CD4-positive, alpha-beta T cell (primary cell): ENCODE measurements around the gene IGLON5. TPM values are rescaled to one million over a fixed set of nuclear protein-coding genes. Genes with fewer than 3 reads are reported as not detected.
A peak's percentile ranks its signal among the peaks of the same experiment; 100 is the strongest.

ENCODE experiments used
- ATAC-seq: fragments of 200-7000 bp; cut with Tn5 transposase; one replicate; pipeline ENCODE4 v1.10.0; 2022; ENCODE audit warnings: mild to moderate bottlenecking; ENCODE audit not compliant: poor library complexity
- CTCF ChIA-PET: fragments of 350-600 bp; sonication (Branson Sonifier 250); formaldehyde crosslinking; loops from one replicate; lab custom pipeline; 2021; ENCODE audit warnings: antibody characterized with exemption, inconsistent platforms; lab: Charles Lee
- POLR2A ChIA-PET: fragments of 350-600 bp; sonication (Branson Sonifier 250); formaldehyde crosslinking; loops from one replicate; lab custom pipeline; 2021; ENCODE audit warnings: antibody characterized with exemption, inconsistent platforms; lab: Charles Lee
- DNase-seq, 14 experiments: peaks; one replicate each; pipeline ENCODE4 v3.0.0-alpha.2; 2013 to 2020; ENCODE audit warnings: mixed read lengths in 2 of 14
- H3K27ac ChIP-seq, 2 donors: one replicate each; pipeline versions ENCODE4 v1.5.1 to v1.7.0; 2013; ENCODE audit warnings: low read length in 2 of 2, low read depth in 1 of 2, mild to moderate bottlenecking in 1 of 2
- H3K27me3 ChIP-seq, 2 experiments: 1 replicate in 1 of 2; 2 replicates in 1 of 2; pipeline versions ENCODE4 v1.6.1 to v1.7.0; 2013; ENCODE audit warnings: low read length in 2 of 2, control low read depth in 1 of 2, mild to moderate bottlenecking in 1 of 2, moderate library complexity in 1 of 2; ENCODE audit not compliant: insufficient read depth in 2 of 2, control insufficient read depth in 1 of 2
- H3K36me3 ChIP-seq: one replicate; pipeline ENCODE4 v1.6.1; 2013; ENCODE audit warnings: low read length, control low read depth; ENCODE audit not compliant: insufficient read depth
- H3K4me1 ChIP-seq: one replicate; pipeline ENCODE4 v1.6.1; 2013; ENCODE audit warnings: low read length, control low read depth; ENCODE audit not compliant: insufficient read depth
- H3K4me3 ChIP-seq: one replicate; pipeline ENCODE4 v1.5.1; 2013; ENCODE audit warnings: mild to moderate bottlenecking, low read length, moderate library complexity
- H3K9me3 ChIP-seq, 2 experiments: 1 replicate in 1 of 2; 2 replicates in 1 of 2; pipeline versions ENCODE4 v1.6.1 to v1.7.0; 2013; ENCODE audit warnings: low read length in 2 of 2, mild to moderate bottlenecking in 2 of 2, control low read depth in 1 of 2, moderate library complexity in 1 of 2; ENCODE audit not compliant: control insufficient read depth in 1 of 2, insufficient read depth in 1 of 2
- H3K27ac Mint-ChIP-seq: one replicate; pipeline ENCODE4 v1.8.0; 2020; ENCODE audit warnings: mixed read lengths
- H3K27me3 Mint-ChIP-seq: one replicate; pipeline ENCODE4 v1.8.0; 2021; ENCODE audit warnings: mixed read lengths
- H3K36me3 Mint-ChIP-seq: one replicate; pipeline ENCODE4 v1.8.0; 2021; ENCODE audit warnings: low read depth, mixed read lengths
- H3K4me1 Mint-ChIP-seq: one replicate; pipeline ENCODE4 v1.8.0; 2021; ENCODE audit warnings: low read depth, mixed read lengths
- H3K4me3 Mint-ChIP-seq: one replicate; pipeline ENCODE4 v1.8.0; 2020; ENCODE audit warnings: mild to moderate bottlenecking, mixed read lengths
- H3K9me3 Mint-ChIP-seq: one replicate; pipeline ENCODE4 v1.8.0; 2020; ENCODE audit warnings: mixed read lengths
- CTCF ChIP-seq: fragments of 200-600 bp; IDR thresholded peaks from one replicate; pipeline ENCODE4 v1.8.0; 2022; ENCODE audit warnings: antibody characterized with exemption, mild to moderate bottlenecking
- intact Hi-C, 2 experiments: fragments of 100-400 bp; cut with DNase I in 1 of 2; cut with micrococcal nuclease in 1 of 2; formaldehyde crosslinking; loops; one replicate each; pipeline versions ENCODE4 v1.15.1 to v1.9.0; 2023 to 2025; cut with DNase I, micrococcal nuclease
- total RNA-seq, 174 experiments: library from RNA in 2 of 174; stranded (reverse) in 2 of 174; gene quantifications; one replicate each; pipeline ENCODE4 v1.2.3 and lab custom pipeline; 2021 to 2026

The IGLON5 gene
- total RNA-seq, 2 experiments from 2014 or later = not detected

- Mint-ChIP-seq H3K4me1 (peaks cover 23% of the 10 kb centered on the region), H3K9me3 (no peaks in the 10 kb centered on the region), H3K27me3 (no peaks in the 10 kb centered on the region), H3K4me3 (peak overlapping the region; percentile 80), H3K36me3 (peaks cover 4% of the 10 kb centered on the region), H3K27ac (peak overlapping the region; percentile 7)
- ATAC-seq (peak; percentile 61), DNase-seq (peak; percentile 72 to 93 (median 80))
- H3K9me3 ChIP-seq = no peaks in the 10 kb centered on the region
- intact Hi-C loops = loop anchor here (1.0 to 2.0 kb wide), 9 partner anchors 27 to 437 kb away; no protein-coding TSS in a partner anchor
- ChIA-PET POLR2A (interaction anchor here (0.8 to 1.3 kb wide), 5 partner anchors 11 to 317 kb away, joined by 3 to 4 read pairs (median 3); no protein-coding TSS in a partner anchor), CTCF (interaction anchor here (1.3 to 2.3 kb wide), 2 partner anchors 54 to 68 kb away, joined by 3 to 6 read pairs; no protein-coding TSS in a partner anchor)
- H3K27ac ChIP-seq = no peak overlapping the region
- H3K4me1 ChIP-seq = peaks cover 23% of the 10 kb centered on the region
- H3K36me3 ChIP-seq = peaks cover 1% of the 10 kb centered on the region
- TF ChIP-seq CTCF = no peak
- peak overlapping the region; percentile 62 for H3K4me3 ChIP-seq
- no peaks in the 10 kb centered on the region for H3K27me3 ChIP-seq
These were observed 28.5 kb downstream of the IGLON5 start for GRCh38 chr19:51339687-51340656.

- Histone ChIP-seq H3K27ac (no peak overlapping the region), H3K4me3 (no peak overlapping the region), H3K36me3 (peaks cover 10% of the 10 kb centered on the region), H3K4me1 (peaks cover 23% of the 10 kb centered on the region), H3K27me3 (no peaks in the 10 kb centered on the region), H3K9me3 (no peaks in the 10 kb centered on the region)
- ATAC-seq = no peak
- no peak for TF ChIP-seq CTCF
- DNase-seq = no peak
- peaks cover 9% of the 10 kb centered on the region for H3K36me3 Mint-ChIP-seq
- ChIA-PET CTCF (interaction anchor here (1.4 kb wide), 1 partner anchor 81 kb away, joined by 3 read pairs; no protein-coding TSS in a partner anchor), POLR2A (interaction anchor here (0.9 to 1.0 kb wide), 2 partner anchors 10 to 24 kb away, joined by 3 read pairs; no protein-coding TSS in a partner anchor)
- intact Hi-C loops = no loop called here
- H3K9me3 Mint-ChIP-seq = no peaks in the 10 kb centered on the region
- H3K4me3 Mint-ChIP-seq = peak overlapping the region; percentile 73
- H3K27ac Mint-ChIP-seq = no peak overlapping the region
- H3K27me3 Mint-ChIP-seq = no peaks in the 10 kb centered on the region
- H3K4me1 Mint-ChIP-seq = peaks cover 23% of the 10 kb centered on the region
These were observed 29.6 kb downstream of the IGLON5 start for GRCh38 chr19:51341066-51341465.

- Mint-ChIP-seq H3K27ac (no peak within 1 kb of the TSS), H3K4me3 (peak within 1 kb of the TSS; percentile 73), H3K9me3 (no peaks in the 10 kb centered on the region), H3K27me3 (no peaks in the 10 kb centered on the region), H3K36me3 (peaks cover 16% of the 10 kb centered on the region), H3K4me1 (peaks cover 23% of the 10 kb centered on the region)
- no peak for ATAC-seq
- Histone ChIP-seq H3K27me3 (no peaks in the 10 kb centered on the region), H3K27ac (no peak within 1 kb of the TSS), H3K4me1 (peaks cover 23% of the 10 kb centered on the region), H3K9me3 (no peaks in the 10 kb centered on the region), H3K4me3 (no peak within 1 kb of the TSS), H3K36me3 (peaks cover 19% of the 10 kb centered on the region)
- no peak for DNase-seq
- CTCF ChIA-PET = interaction anchor here (1.4 kb wide), 1 partner anchor 80 kb away, joined by 3 read pairs; no protein-coding TSS in a partner anchor
- POLR2A ChIA-PET = interaction anchor here (0.7 to 1.0 kb wide), 2 partner anchors 23 to 52 kb away, joined by 3 read pairs; no protein-coding TSS in a partner anchor
- intact Hi-C loops = no loop called here
- TF ChIP-seq CTCF = no peak
These were observed 30.6 kb downstream of the IGLON5 start, which contains the start of gene VSIG10L for GRCh38 chr19:51341976-51342580. Gene VSIG10L (minus strand): TSS chr19:51342139. CDS start chr19:51342124, 15 bp downstream.
